Skeletal muscle cell (primary cell): ENCODE measurements around the gene XIRP1.

Source experiments
- DNase-seq: peaks from one replicate; pipeline ENCODE4 v3.0.0-alpha.2; 2010; ENCODE audit warnings: low read depth
- H3K4me3 ChIP-seq: 2 replicates; pipeline ENCODE4 v1.5.1; 2011; ENCODE audit warnings: low read depth, mild to moderate bottlenecking, control low read depth, low read length, moderate library complexity

The XIRP1 gene

GRCh38 chr3:39188271-39189149 is 3.9 kb downstream of the XIRP1 start:
- no peak overlapping the region for H3K4me3 ChIP-seq
- DNase-seq: no peak

- DNase-seq: no peak
- H3K4me3 ChIP-seq: no peak overlapping the region
Measured at GRCh38 chr3:39187372-39188155, 4.8 kb downstream of the XIRP1 start.

GRCh38 chr3:39186692-39187151 is 5.7 kb downstream of the XIRP1 start:
- H3K4me3 ChIP-seq: no peak overlapping the region
- DNase-seq: no peak

GRCh38 chr3:39185959-39186691 is 6.3 kb downstream of the XIRP1 start:
- DNase-seq: no peak
- H3K4me3 ChIP-seq: no peak overlapping the region

GRCh38 chr3:39185326-39185958 is 7.0 kb downstream of the XIRP1 start:
- DNase-seq: no peak
- H3K4me3 ChIP-seq: no peak overlapping the region

GRCh38 chr3:39184968-39185285 is 7.5 kb downstream of the XIRP1 start:
- H3K4me3 ChIP-seq: no peak overlapping the region
- DNase-seq: no peak

GRCh38 chr3:39184081-39184967 is 8.1 kb downstream of the XIRP1 start:
- H3K4me3 ChIP-seq: no peak overlapping the region
- DNase-seq: no peak

- DNase-seq: no peak
- no peak overlapping the region for H3K4me3 ChIP-seq
Measured at GRCh38 chr3:39183211-39184080, 8.9 kb downstream of the XIRP1 start.

GRCh38 chr3:39181408-39182335 is 10.7 kb downstream of the XIRP1 start:
- H3K4me3 ChIP-seq: no peak overlapping the region

GRCh38 chr3:39180546-39181346 is 11.6 kb downstream of the XIRP1 start:
- DNase-seq: no peak
- H3K4me3 ChIP-seq: peak overlapping the region; percentile 40

More at GRCh38 chr3:39181408-39182335, 10.7 kb downstream of the XIRP1 start:
- no peak for DNase-seq

- DNase-seq: no peak
- H3K4me3 ChIP-seq: peak overlapping the region; percentile 40
Measured at GRCh38 chr3:39180183-39180545, 12.2 kb downstream of the XIRP1 start.

GRCh38 chr3:39178553-39178952 is 13.8 kb downstream of the XIRP1 start:
- DNase-seq: peak; percentile 51
- H3K4me3 ChIP-seq: no peak overlapping the region

- peak; percentile 88 for DNase-seq
- H3K4me3 ChIP-seq: peak overlapping the region; percentile 51
Measured at GRCh38 chr3:39177708-39178332, 14.6 kb downstream of the XIRP1 start.

- H3K4me3 ChIP-seq: no peak overlapping the region
- DNase-seq: no peak
Measured at GRCh38 chr3:39176025-39176714, 16.2 kb downstream of the XIRP1 start.
